IPS DF 6.9 (cell line): ENCODE measurements around the gene ADGRB3.
"Not testable (repeated sequence)": the region's sequence is repeated elsewhere in the genome, so short reads cannot be mapped to it uniquely, and the experiment has no call there.

Experiments
- DNase-seq: peaks from one replicate; pipeline ENCODE4 v3.0.0-alpha.2; 2013; ENCODE audit warnings: low read depth, low spot score
- H3K27ac ChIP-seq: one replicate; pipeline ENCODE4 v1.5.1; 2013; ENCODE audit warnings: low read length, control low read depth
- H3K27me3 ChIP-seq: 2 replicates; pipeline ENCODE4 v1.6.1; 2013; ENCODE audit warnings: mild to moderate bottlenecking, low read length; ENCODE audit not compliant: control insufficient read depth, insufficient read depth
- H3K36me3 ChIP-seq: 2 replicates; pipeline ENCODE4 v1.6.1; 2013; ENCODE audit warnings: low read length; ENCODE audit not compliant: control insufficient read depth, insufficient read depth
- H3K4me1 ChIP-seq: 2 replicates; pipeline ENCODE4 v1.6.1; 2013; ENCODE audit warnings: low read length; ENCODE audit not compliant: control insufficient read depth, insufficient read depth
- H3K4me3 ChIP-seq: 2 replicates; pipeline ENCODE4 v1.5.1; 2013; ENCODE audit warnings: mild to moderate bottlenecking, low read length
- H3K9me3 ChIP-seq: 2 replicates; pipeline ENCODE4 v1.6.1; 2013; ENCODE audit warnings: low read length, inconsistent platforms; ENCODE audit not compliant: control insufficient read depth, insufficient read depth
- WGBS: extraction: QIAGEN DNeasy Blood & Tissue Kit; methylation state at CpG from one replicate; pipeline ENCODE4 v1.1.7; 2013; ENCODE audit warnings: mixed read lengths, missing lambda C conversion rate; ENCODE audit not compliant: insufficient read length, insufficient coverage; 5-methylcytosine and 5-hydroxymethylcytosine counted together

ADGRB3 gene

DNA sequence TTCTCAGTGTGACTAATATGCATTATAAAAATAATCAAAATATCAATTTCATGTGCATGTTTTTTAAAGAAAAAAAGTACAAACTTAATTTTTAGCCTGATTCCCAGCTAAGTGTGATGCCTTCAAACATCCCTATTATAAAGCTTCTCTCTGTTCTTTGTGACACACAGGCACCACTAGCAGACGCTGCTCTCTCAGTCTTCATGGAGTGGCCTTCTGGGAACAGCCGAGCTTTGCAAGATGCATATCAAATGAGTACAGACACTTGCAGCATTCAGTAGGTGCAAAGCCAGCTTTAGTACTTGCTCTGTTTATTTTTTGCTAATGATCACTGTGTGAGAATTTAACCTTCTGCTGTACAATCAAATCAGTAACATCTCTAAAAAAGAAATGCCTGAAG, 340.0 kb downstream of the ADGRB3 start:
- H3K27me3 ChIP-seq = no peaks in the 10 kb centered on the region
- H3K9me3 ChIP-seq = no peaks in the 10 kb centered on the region
- H3K27ac ChIP-seq = no peak overlapping the region
- no peaks in the 10 kb centered on the region for H3K4me1 ChIP-seq
- no peak overlapping the region for H3K4me3 ChIP-seq
- no CpG with 5 or more reads among the region's 2 CpGs for WGBS
- no peak for DNase-seq
- H3K36me3 ChIP-seq = no peaks in the 10 kb centered on the region

- DNase-seq = no peak
- Histone ChIP-seq H3K9me3 (no peaks in the 10 kb centered on the region), H3K27ac (no peak overlapping the region), H3K4me1 (no peaks in the 10 kb centered on the region), H3K4me3 (no peak overlapping the region), H3K36me3 (no peaks in the 10 kb centered on the region), H3K27me3 (no peaks in the 10 kb centered on the region)
These were observed 340.7 kb downstream of the ADGRB3 start for GRCh38 chr6:68975816-68976215.

- H3K27me3 ChIP-seq = no peaks in the 10 kb centered on the region
These were observed 341.2 kb downstream of the ADGRB3 start for GRCh38 chr6:68976260-68976659.

DNA sequence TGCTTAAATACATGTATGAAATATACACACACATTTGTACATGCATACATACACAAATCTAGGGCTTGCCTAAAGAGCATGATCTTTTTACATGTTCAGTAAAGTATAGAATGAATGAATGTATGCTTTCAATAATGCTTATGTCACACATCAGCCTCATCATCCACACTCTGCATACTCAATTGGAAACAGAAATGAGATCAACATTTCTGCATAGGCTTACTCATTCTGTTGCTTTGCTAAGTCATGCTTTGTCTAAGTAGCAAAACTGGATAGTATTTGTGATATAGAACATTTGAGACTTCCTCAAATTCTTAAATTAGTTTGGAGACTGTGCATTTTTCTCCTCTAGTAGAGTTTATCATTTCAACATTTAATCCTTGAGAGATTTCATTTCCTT, 343.3 kb downstream of the ADGRB3 start:
- Histone ChIP-seq H3K9me3 (no peaks in the 10 kb centered on the region), H3K4me3 (no peak overlapping the region), H3K27me3 (no peaks in the 10 kb centered on the region), H3K4me1 (no peaks in the 10 kb centered on the region), H3K27ac (no peak overlapping the region), H3K36me3 (no peaks in the 10 kb centered on the region)
- no peak for DNase-seq

More at GRCh38 chr6:68976260-68976659, 341.2 kb downstream of the ADGRB3 start:
- no peaks in the 10 kb centered on the region for H3K4me1 ChIP-seq
- H3K9me3 ChIP-seq = no peaks in the 10 kb centered on the region
- no peak overlapping the region for H3K4me3 ChIP-seq
- WGBS = no CpG with 5 or more reads among the region's 4 CpGs
- H3K27ac ChIP-seq = no peak overlapping the region
- H3K36me3 ChIP-seq = no peaks in the 10 kb centered on the region
- no peak for DNase-seq

GRCh38 chr6:68981668-68982067, 346.6 kb downstream of the ADGRB3 start:
- not testable (repeated sequence) for H3K36me3 ChIP-seq, H3K4me1 ChIP-seq, H3K27me3 ChIP-seq, H3K9me3 ChIP-seq, H3K27ac ChIP-seq, H3K4me3 ChIP-seq, DNase-seq
- no CpG with 5 or more reads among the region's 7 CpGs for WGBS

DNA sequence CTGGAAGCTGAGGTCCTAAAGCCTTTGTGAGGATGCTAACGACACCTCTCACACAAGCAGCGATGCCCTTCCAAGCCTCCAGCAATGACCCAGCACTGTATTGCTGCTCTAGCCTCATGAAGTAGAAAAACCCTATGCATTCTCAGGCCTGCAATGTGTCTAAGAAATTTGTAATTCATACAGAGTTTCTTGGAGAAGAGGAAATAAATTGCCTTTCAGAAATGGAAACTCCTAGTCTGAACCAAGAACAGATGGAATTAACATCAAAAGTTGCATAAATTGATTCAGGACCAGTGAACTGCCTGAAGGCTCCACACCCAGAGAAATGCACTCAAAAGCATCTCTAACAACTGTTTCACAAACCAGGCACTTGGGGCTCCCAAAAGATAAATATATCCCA, 353.6 kb downstream of the ADGRB3 start:
- no peaks in the 10 kb centered on the region for H3K9me3 ChIP-seq
- no peaks in the 10 kb centered on the region for H3K4me1 ChIP-seq
- H3K27me3 ChIP-seq = no peaks in the 10 kb centered on the region
- no peaks in the 10 kb centered on the region for H3K36me3 ChIP-seq
- no CpG with 5 or more reads among the region's 2 CpGs for WGBS
- H3K4me3 ChIP-seq = no peak overlapping the region
- no peak for DNase-seq
- no peak overlapping the region for H3K27ac ChIP-seq

GRCh38 chr6:68990317-68990716, 355.2 kb downstream of the ADGRB3 start:
- no peak overlapping the region for H3K4me3 ChIP-seq
- H3K27ac ChIP-seq = no peak overlapping the region
- no peak for DNase-seq
- no CpG with 5 or more reads among the region's 4 CpGs for WGBS
- H3K9me3 ChIP-seq = no peaks in the 10 kb centered on the region
- H3K36me3 ChIP-seq = no peaks in the 10 kb centered on the region
- H3K4me1 ChIP-seq = no peaks in the 10 kb centered on the region
- no peaks in the 10 kb centered on the region for H3K27me3 ChIP-seq

DNA sequence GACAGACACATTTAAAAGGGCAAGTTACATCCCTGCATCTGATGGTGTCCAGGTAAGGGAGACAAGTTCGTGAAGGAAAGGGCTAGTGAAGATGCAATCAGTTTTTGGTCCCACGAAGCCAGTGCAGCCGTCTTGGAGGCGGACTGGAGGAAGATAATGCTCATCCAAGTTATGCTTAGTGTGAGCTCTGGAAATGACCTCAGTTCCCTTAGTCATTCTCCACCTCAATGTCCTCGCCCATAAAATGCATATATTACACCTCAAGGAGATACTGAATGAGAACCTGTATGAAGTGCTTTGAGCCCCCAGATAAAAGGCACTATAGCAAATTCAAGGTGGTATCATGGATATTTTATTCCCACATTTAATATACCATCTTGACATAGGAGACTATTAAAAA, 358.8 kb downstream of the ADGRB3 start:
- Histone ChIP-seq H3K9me3 (no peaks in the 10 kb centered on the region), H3K36me3 (no peaks in the 10 kb centered on the region), H3K27ac (no peak overlapping the region), H3K4me3 (no peak overlapping the region), H3K27me3 (no peaks in the 10 kb centered on the region), H3K4me1 (no peaks in the 10 kb centered on the region)
- no peak for DNase-seq
- no CpG with 5 or more reads among the region's 5 CpGs for WGBS

DNA sequence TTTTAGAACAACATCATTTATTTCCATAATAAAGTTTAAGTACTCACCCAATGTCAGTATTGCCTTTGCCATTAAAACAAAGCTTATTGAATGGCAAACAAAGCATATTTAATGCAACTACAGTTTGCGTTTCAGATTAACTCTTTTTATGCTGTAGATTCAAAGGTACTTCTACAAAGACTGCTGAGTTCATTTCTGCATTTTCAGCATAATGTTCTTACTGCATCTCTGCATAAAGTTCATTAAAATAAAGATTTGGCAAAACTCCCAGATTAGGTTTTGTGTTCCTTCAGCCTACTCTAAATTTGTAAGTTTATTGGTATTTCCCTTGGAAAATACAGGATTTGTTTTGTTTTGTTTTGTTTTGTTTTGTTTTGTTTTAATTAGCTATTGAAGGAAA, 359.4 kb downstream of the ADGRB3 start:
- H3K27me3 ChIP-seq = no peaks in the 10 kb centered on the region
- H3K36me3 ChIP-seq = no peaks in the 10 kb centered on the region
- H3K9me3 ChIP-seq = no peaks in the 10 kb centered on the region
- H3K27ac ChIP-seq = no peak overlapping the region
- no peaks in the 10 kb centered on the region for H3K4me1 ChIP-seq
- no CpG with 5 or more reads among the region's 1 CpG for WGBS
- DNase-seq = no peak
- no peak overlapping the region for H3K4me3 ChIP-seq

DNA sequence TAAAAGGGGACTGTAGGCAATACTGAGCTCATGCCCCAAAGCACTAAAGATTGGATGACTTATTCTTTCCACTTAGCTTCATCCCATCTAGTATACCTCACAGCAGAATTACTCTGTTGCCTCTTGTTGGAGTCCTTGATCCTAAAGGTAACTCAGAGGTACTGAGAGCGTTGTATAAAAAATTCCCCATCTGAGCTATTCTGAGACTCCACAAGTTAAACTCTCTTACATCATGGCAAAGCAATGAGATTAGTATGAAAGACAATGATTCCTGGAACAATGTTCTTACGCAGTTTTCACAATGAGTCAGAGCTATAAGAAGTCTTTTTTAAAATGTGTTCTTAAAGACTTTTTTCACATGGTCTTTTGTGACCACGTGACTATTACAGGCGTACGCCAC, 370.1 kb downstream of the ADGRB3 start:
- Histone ChIP-seq H3K27me3 (no peaks in the 10 kb centered on the region), H3K27ac (no peak overlapping the region), H3K4me1 (no peaks in the 10 kb centered on the region; the same call in 1 of the 2 replicates), H3K9me3 (no peaks in the 10 kb centered on the region), H3K4me3 (no peak overlapping the region), H3K36me3 (no peaks in the 10 kb centered on the region)
- no CpG with 5 or more reads among the region's 5 CpGs for WGBS
- DNase-seq = no peak

GRCh38 chr6:69007781-69008180, 372.7 kb downstream of the ADGRB3 start:
- no peaks in the 10 kb centered on the region; the same call in 1 of the 2 replicates for H3K4me1 ChIP-seq
- DNase-seq = no peak
- H3K4me3 ChIP-seq = no peak overlapping the region
- H3K36me3 ChIP-seq = no peaks in the 10 kb centered on the region
- no peak overlapping the region for H3K27ac ChIP-seq
- no peaks in the 10 kb centered on the region; the same call in 1 of the 2 replicates for H3K27me3 ChIP-seq
- no peaks in the 10 kb centered on the region for H3K9me3 ChIP-seq
- WGBS = no CpG with 5 or more reads among the region's 3 CpGs
